Body of pancreas (tissue), 4 donors: ENCODE data around the gene SLC12A9. TPM values are rescaled to one million over a fixed set of nuclear protein-coding genes. Genes with fewer than 3 reads are reported as not detected.

Source experiments
- ATAC-seq: fragments of 150-250 bp; one replicate; pipeline ENCODE4 v1.9.1; 2016
- DNase-seq, 4 donors: peaks; one replicate each; pipeline ENCODE4 v3.0.0-alpha.2; 2019
- H3K27ac ChIP-seq, 4 donors: fragments of 200-600 bp; sonication (generic); 1 replicate in 3 of 4; 2 replicates in 1 of 4; pipeline versions ENCODE4 v1.5.1 to v1.6.1; 2016 to 2019; ENCODE audit warnings: mild to moderate bottlenecking in 1 of 4, mixed read lengths in 1 of 4, moderate library complexity in 1 of 4
- H3K27me3 ChIP-seq, 2 donors: fragments of 200-600 bp; sonication (generic); one replicate each; pipeline ENCODE4 v1.6.0; 2016; ENCODE audit warnings: mild to moderate bottlenecking in 1 of 2
- H3K36me3 ChIP-seq, 2 donors: fragments of 200-600 bp; sonication (generic); replicated peaks in 1 of 2; 2 replicates each; pipeline ENCODE4 v1.5.1; 2016; ENCODE audit warnings: low read depth in 2 of 2; ENCODE audit not compliant: insufficient read depth in 1 of 2
- H3K4me1 ChIP-seq: fragments of 200-600 bp; sonication (generic); one replicate; pipeline ENCODE4 v1.6.0; 2016
- H3K4me3 ChIP-seq, 2 donors: fragments of 200-600 bp; sonication (generic); 1 replicate in 1 of 2; 2 replicates in 1 of 2; pipeline ENCODE4 v1.5.1; 2016 to 2019
- H3K9me3 ChIP-seq, 3 donors: fragments of 200-600 bp; sonication (generic); 1 replicate in 2 of 3; 2 replicates in 1 of 3; pipeline ENCODE4 v1.5.1; 2016
- CTCF ChIP-seq, 7 experiments: fragments of 450-650 bp in 4 of 7; fragments of 200-600 bp in 3 of 7; sonication (generic) in 3 of 7; IDR thresholded peaks; one replicate each; pipeline ENCODE4 v1.5.1; 2016 to 2019; ENCODE audit warnings: antibody characterized with exemption in 7 of 7
- POLR2A ChIP-seq, 3 donors: fragments of 450-650 bp; IDR thresholded peaks; one replicate each; pipeline ENCODE4 v1.6.1; 2016; ENCODE audit warnings: antibody characterized with exemption in 3 of 3, mild to moderate bottlenecking in 2 of 3
- WGBS, 2 donors: methylation state at CpG; one replicate each; pipeline ENCODE4 v1.1.5; 2017; 5-methylcytosine and 5-hydroxymethylcytosine counted together
- intact Hi-C: fragments of 100-400 bp; cut with DNase I; formaldehyde crosslinking; loops from one replicate; pipeline ENCODE4 v1.15.1; 2023
- microRNA-seq, 2 donors: library from miRNA; unstranded; fragments of <30 nt; microRNA quantifications; one replicate each; pipeline ENCODE4, GENCODE V29; 2016; ENCODE audit warnings: borderline number of aligned reads in 2 of 2, borderline replicate concordance in 2 of 2
- small RNA-seq: library from RNA; depleted of rRNA; stranded (forward); fragments of <200 nt; gene quantifications from one replicate; pipeline ENCODE3, GENCODE V24; 2016
- total RNA-seq, 2 donors: library from RNA; depleted of rRNA; stranded (reverse); fragments of >200 nt; gene quantifications; one replicate each; pipeline ENCODE4 v1.1.0, GENCODE V29; 2016

Gene SLC12A9
- total RNA-seq, 2 donors from 2014 or later = 12.7 to 38.9 TPM

- peak; percentile 72 to 89 (median 86) for DNase-seq
Measured at GRCh38 chr7:100914208-100914878, 61.8 kb downstream of the SLC12A9 start.

GRCh38 chr7:100914879-100915447 is 62.5 kb downstream of the SLC12A9 start:
- no peak for TF ChIP-seq POLR2A (IDR thresholded peaks at IDR 0.05)
- no peak for TF ChIP-seq CTCF (IDR thresholded peaks at IDR 0.05)
- 87 to 88% methylated on average over 8 of the region's 8 CpGs for WGBS, 2 donors
- H3K9me3 ChIP-seq = no peaks in the 10 kb centered on the region
- intact Hi-C loops = no loop called here
- no peak for ATAC-seq
- H3K4me1 ChIP-seq = peaks cover 19% of the 10 kb centered on the region
- no peak overlapping the region for H3K4me3 ChIP-seq
- no peaks in the 10 kb centered on the region for H3K36me3 ChIP-seq
- no peak for DNase-seq
- no peaks in the 10 kb centered on the region for H3K27me3 ChIP-seq
- no peak overlapping the region for H3K27ac ChIP-seq

More at GRCh38 chr7:100914208-100914878, 61.8 kb downstream of the SLC12A9 start:
- Histone ChIP-seq H3K4me1 (peaks cover 19% of the 10 kb centered on the region), H3K4me3 (no peak overlapping the region), H3K36me3 (no peaks in the 10 kb centered on the region), H3K9me3 (no peaks in the 10 kb centered on the region), H3K27ac (peak overlapping the region in 2 of 4 donors; percentile 41 to 56), H3K27me3 (no peaks in the 10 kb centered on the region)
- ATAC-seq = peak; percentile 83
- 60 to 61% methylated on average over 15 of the region's 15 CpGs for WGBS, 2 donors
- TF ChIP-seq CTCF (IDR thresholded peaks at IDR 0.05) (peak in 1 of 7 experiments; percentile 9), POLR2A (IDR thresholded peaks at IDR 0.05) (no peak)
- intact Hi-C loops = no loop called here

Small RNA genes within 50 kb of the gene (microRNA-seq; reads per million reads assigned to microRNA genes)
- gene MIR6875 = 0 to 0.47 reads per million in 2 donors

Small RNA genes within 50 kb of the gene (small RNA-seq; reads per million reads assigned to genes)
- not detected for gene RN7SL549P
- gene RN7SL750P = not detected

Other genes with a start within 250 kb of the SLC12A9 start
- gene MOSPD3, start 240.2 kb upstream of the SLC12A9 start, total RNA-seq = 1 to 10 TPM; 6.9 to 8.6 TPM
- under 1 TPM in 1 of 2 donors, not detected in 1; 0.26 TPM for gene TFR2, start 211.2 kb upstream of the SLC12A9 start, total RNA-seq
- gene ACTL6B, start 196.3 kb upstream of the SLC12A9 start, total RNA-seq = under 1 TPM in 1 of 2 donors, not detected in 1; 0.52 TPM
- 100 to 1,000 TPM; 106 to 123 TPM for gene GNB2, start 179.0 kb upstream of the SLC12A9 start, total RNA-seq
- 10 to 100 TPM; 25.2 to 49.4 TPM for gene GIGYF1, start 158.5 kb upstream of the SLC12A9 start, total RNA-seq
- 10 to 100 TPM; 17.1 to 20.8 TPM for gene POP7, start 146.6 kb upstream of the SLC12A9 start, total RNA-seq
- gene EPO, start 132.2 kb upstream of the SLC12A9 start, total RNA-seq = 1 to 10 TPM; 1.3 to 2.6 TPM
- gene ZAN, start 119.1 kb upstream of the SLC12A9 start, total RNA-seq = not detected
- 10 to 100 TPM; 33.6 to 46.4 TPM for gene EPHB4, start 25.2 kb upstream of the SLC12A9 start, total RNA-seq
- 10 to 100 TPM; 34.9 to 43.6 TPM for gene TRIP6, start 14.7 kb downstream of the SLC12A9 start, total RNA-seq
- 10 to 100 TPM; 54.7 to 60.7 TPM for gene SRRT, start 22.4 kb downstream of the SLC12A9 start, total RNA-seq
- gene UFSP1, start 37.0 kb downstream of the SLC12A9 start, total RNA-seq = 1 to 10 TPM; 6.2 to 7.9 TPM
- gene ACHE, start 43.2 kb downstream of the SLC12A9 start, total RNA-seq = 1 to 10 TPM; 6.2 to 7.3 TPM
- gene MUC3A, start 96.8 kb downstream of the SLC12A9 start, total RNA-seq = 1 to 10 TPM in 1 of 2 donors, under 1 TPM in 1; 0.52 to 3.0 TPM
- not detected for gene MUC12, start 116.9 kb downstream of the SLC12A9 start, total RNA-seq
- under 1 TPM in 1 of 2 donors, not detected in 1; 0.78 TPM for gene MUC17, start 167.4 kb downstream of the SLC12A9 start, total RNA-seq
- gene TRIM56, start 232.8 kb downstream of the SLC12A9 start, total RNA-seq = 10 to 100 TPM; 13.5 to 19.4 TPM